C1 segment of cervical spinal cord (tissue), 14 donors: Measurements from ENCODE around the gene MGAT4A.
A peak's percentile ranks its signal among the peaks of the same experiment; 100 is the strongest.

ENCODE experiments used
- DNase-seq, 14 donors: peaks; one replicate each; lab custom pipeline; 2025; lab: John Stamatoyannopoulos, UW

The MGAT4A gene

DNA sequence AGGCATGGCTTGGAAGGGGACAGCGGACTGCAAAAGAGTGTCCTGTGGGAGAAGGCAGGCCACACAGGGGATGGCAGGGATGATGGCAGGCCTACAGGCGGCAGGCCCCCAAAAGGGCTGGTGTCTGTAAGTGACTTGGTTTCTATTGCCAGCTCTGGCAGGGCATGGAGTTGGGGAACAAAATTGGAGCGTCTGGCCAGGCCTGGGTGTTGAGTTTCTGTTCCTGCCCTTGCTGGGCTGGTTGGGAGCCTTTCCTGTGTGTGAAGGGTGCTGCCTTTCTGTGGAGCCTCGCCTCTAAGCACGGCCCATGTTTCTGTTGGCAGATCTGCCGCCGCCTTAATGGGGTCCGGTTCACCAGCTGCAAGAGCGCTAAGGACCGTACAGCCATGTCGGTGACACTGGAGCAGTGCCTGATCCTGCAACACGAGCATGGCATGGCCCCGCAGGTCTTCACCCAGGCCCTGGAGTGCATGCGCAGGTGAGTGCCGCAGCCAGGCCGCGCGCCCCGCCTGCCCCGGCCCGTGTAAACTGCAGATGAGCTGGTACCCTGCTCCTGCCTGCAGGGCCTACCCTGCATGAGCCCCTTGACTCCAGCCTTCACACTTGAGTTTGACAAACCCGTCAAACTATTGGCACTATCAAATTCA lies 154.1 kb downstream of the MGAT4A start:
- no peak for DNase-seq

DNA sequence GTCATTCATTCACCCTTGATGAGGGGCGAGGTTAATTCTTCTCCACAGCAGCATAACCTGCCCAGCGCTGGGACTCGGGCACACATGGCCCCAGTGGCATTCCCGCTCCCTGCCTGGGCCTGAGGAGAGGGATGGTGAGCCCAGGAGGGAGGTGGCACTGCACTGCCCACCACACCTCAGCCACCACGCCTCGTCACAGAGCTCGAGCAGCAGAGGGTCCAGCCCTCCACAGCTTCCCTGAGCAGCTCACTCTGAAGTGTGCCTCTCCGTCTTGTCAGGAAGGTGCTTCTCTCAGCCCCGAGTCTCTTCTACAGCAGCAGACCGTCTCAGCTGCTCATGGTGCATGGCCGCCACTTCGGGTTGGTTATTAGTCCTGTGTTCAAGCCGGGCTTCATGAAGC lies 157.5 kb downstream of the MGAT4A start:
- DNase-seq: no peak

- DNase-seq: no peak
Observed at GRCh38 chr2:98572676-98573075, 158.3 kb downstream of the MGAT4A start.

GRCh38 chr2:98572211-98572610 lies 158.7 kb downstream of the MGAT4A start:
- DNase-seq: no peak

- DNase-seq: no peak
Observed at GRCh38 chr2:98571796-98572195, 159.1 kb downstream of the MGAT4A start.

DNA sequence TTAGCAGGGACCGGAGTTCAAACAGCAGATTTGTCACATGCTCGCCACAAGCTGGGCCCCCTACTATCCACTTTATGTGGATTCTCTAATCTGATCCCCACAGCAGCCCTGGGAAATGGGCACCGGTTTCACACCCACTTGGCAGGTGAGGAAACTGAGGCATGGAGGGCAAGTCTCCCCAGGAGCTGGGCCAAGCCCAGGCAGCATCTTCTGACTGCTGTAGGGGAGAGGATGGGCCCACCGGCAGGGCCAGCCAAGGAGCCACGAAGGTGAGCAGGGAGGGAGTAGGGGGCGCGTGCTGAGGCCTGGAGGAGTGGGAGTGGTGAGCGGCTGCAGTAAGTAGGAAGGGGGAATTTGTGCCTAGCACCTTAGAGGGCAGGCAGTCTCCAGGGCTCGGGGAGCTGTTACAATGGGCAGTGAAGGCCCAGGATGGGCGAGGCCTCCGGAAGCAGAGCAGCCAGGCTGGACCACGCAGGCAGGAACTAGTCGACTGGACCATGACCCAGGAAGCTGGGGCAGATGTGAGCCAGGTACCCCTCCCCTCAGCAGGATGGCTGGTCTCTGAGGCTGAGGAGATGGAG lies 159.7 kb downstream of the MGAT4A start:
- no peak for DNase-seq

DNA sequence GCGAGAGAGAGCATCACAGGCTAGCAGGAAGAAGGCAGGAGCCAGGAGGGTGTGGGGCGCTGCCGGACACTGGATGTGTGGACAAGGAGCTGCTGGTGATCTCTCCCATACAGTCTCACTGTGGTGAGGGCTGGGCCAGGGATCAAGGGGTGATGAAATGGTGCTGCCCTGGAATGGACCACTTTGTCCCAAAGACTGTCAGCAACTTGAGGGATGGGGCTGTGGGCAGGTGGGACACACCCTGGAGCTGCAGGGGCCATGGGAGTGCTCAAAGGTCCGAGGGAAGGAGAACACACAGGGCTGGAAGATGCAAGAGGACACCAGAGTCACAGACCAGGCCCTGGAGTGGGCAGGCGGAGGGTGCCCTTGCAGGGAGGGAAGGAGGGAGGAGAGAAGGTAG lies 160.6 kb downstream of the MGAT4A start:
- no peak for DNase-seq

- no peak for DNase-seq
Observed at GRCh38 chr2:98569915-98570314, 161.0 kb downstream of the MGAT4A start.

- DNase-seq: peak in 2 of 14 donors; percentile 10 to 14
Observed at GRCh38 chr2:98569197-98569793, 161.6 kb downstream of the MGAT4A start.
